PC-3 (cell line): ENCODE data around the gene RNASE13. TPM values are rescaled to one million over a fixed set of nuclear protein-coding genes. Genes with fewer than 3 reads are reported as not detected.

Experiments
- ATAC-seq: fragments of 200-7000 bp; cut with Tn5 transposase; 2 replicates; pipeline ENCODE4 v1.9.1; 2020; ENCODE audit warnings: mild to moderate bottlenecking, moderate library complexity
- BruUV-seq: library from RNA; stranded (reverse); fragments of 400-500 nt; replicated peaks from 2 replicates; lab custom pipeline; 2021; lab: Mats Ljungman, UMichigan
- CTCF ChIA-PET: fragments of 300-600 bp; sonication (Branson Sonifier 250); formaldehyde crosslinking; loops from one replicate; lab custom pipeline; 2022; ENCODE audit warnings: antibody characterized with exemption; lab: Charles Lee
- POLR2A ChIA-PET: fragments of 300-600 bp; sonication (Branson Sonifier 250); formaldehyde crosslinking; loops from one replicate; lab custom pipeline; 2022; ENCODE audit warnings: antibody characterized with exemption; ENCODE audit not compliant: unreplicated experiment; lab: Charles Lee
- DNase-seq: peaks from one replicate; pipeline ENCODE4 v3.0.0-alpha.2; 2015
- H2AFZ ChIP-seq: fragments of 300-600 bp; sonication (generic); 2 replicates; pipeline ENCODE4 v1.6.0; 2016; ENCODE audit warnings: antibody characterized with exemption, low read length
- H3F3A ChIP-seq: fragments of 300-600 bp; sonication (generic); one replicate; pipeline ENCODE4 v1.6.0; 2017; ENCODE audit warnings: antibody characterized with exemption, low read length, control low read depth, mild to moderate bottlenecking; ENCODE audit not compliant: unreplicated experiment
- H3K27ac ChIP-seq: fragments of 300-600 bp; sonication (generic); 2 replicates; pipeline ENCODE4 v1.5.1; 2016; ENCODE audit warnings: mild to moderate bottlenecking, low read length
- H3K27me3 ChIP-seq: fragments of 300-600 bp; sonication (generic); 2 replicates; pipeline ENCODE4 v1.6.1; 2016; ENCODE audit warnings: low read length, mixed read lengths
- H3K36me3 ChIP-seq: fragments of 300-600 bp; sonication (generic); 2 replicates; pipeline ENCODE4 v1.6.1; 2016; ENCODE audit warnings: low read depth, mixed run types, low read length, mixed read lengths
- H3K4me1 ChIP-seq: fragments of 300-600 bp; sonication (generic); 2 replicates; pipeline ENCODE4 v1.5.1; 2016; ENCODE audit warnings: low read length; ENCODE audit not compliant: insufficient read depth
- H3K4me2 ChIP-seq: fragments of 300-600 bp; sonication (generic); 2 replicates; pipeline ENCODE4 v1.6.0; 2016; ENCODE audit warnings: low read length
- H3K4me3 ChIP-seq: fragments of 300-600 bp; sonication (generic); 2 replicates; pipeline ENCODE4 v1.5.1; 2016; ENCODE audit warnings: mild to moderate bottlenecking, low read length, mixed read lengths
- H3K79me2 ChIP-seq: fragments of 300-600 bp; sonication (generic); 2 replicates; pipeline ENCODE4 v1.6.1; 2017; ENCODE audit warnings: low read length, mixed read lengths
- H3K9ac ChIP-seq: fragments of 300-600 bp; sonication (generic); 2 replicates; pipeline ENCODE4 v1.6.0; 2016; ENCODE audit warnings: mild to moderate bottlenecking, low read length
- H3K9me2 ChIP-seq: fragments of 300-600 bp; sonication (generic); replicated peaks from 2 replicates; pipeline ENCODE4 v1.6.1; 2016; ENCODE audit warnings: mixed run types, low read length, mixed read lengths
- H3K9me3 ChIP-seq: fragments of 300-600 bp; sonication (generic); 2 replicates; pipeline ENCODE4 v1.6.1; 2016; ENCODE audit warnings: low read length, mixed read lengths
- H4K20me1 ChIP-seq: fragments of 300-600 bp; sonication (generic); 2 replicates; pipeline ENCODE4 v1.6.1; 2016; ENCODE audit warnings: low read length, mixed read lengths
- EZH2 ChIP-seq: fragments of 300-600 bp; sonication (generic); IDR thresholded peaks from one replicate; pipeline ENCODE4 v1.6.1; 2017; ENCODE audit warnings: antibody characterized with exemption, mild to moderate bottlenecking, low read length; ENCODE audit not compliant: unreplicated experiment
- EZH2phosphoT487 ChIP-seq: fragments of 300-600 bp; sonication (generic); IDR thresholded peaks from 2 replicates; pipeline ENCODE4 v1.6.1; 2018; ENCODE audit warnings: mild to moderate bottlenecking, antibody characterized with exemption, low read length, borderline replicate concordance
- intact Hi-C: fragments of 100-400 bp; cut with micrococcal nuclease; formaldehyde crosslinking; loops from 2 replicates; pipeline ENCODE4 v1.9.0; 2023
- total RNA-seq: library from RNA; depleted of rRNA; stranded (reverse); fragments of >200 nt; gene quantifications from 2 replicates; pipeline ENCODE4 v1.2.3, GENCODE V29; 2014
- TF ChIP-seq, protein P1 (sequence below): fragments of 300-600 bp; sonication (generic); conservative IDR thresholded peaks from 2 replicates; pipeline ENCODE4 v1.5.1; 2017; ENCODE audit warnings: antibody characterized with exemption, low read depth, mild to moderate bottlenecking, low read length

RNASE13 gene
- total RNA-seq, 1 experiment from 2014 or later: not detected

GRCh38 chr14:21040370-21040925 lies 5.8 kb upstream of the RNASE13 start:
- no peaks in the 10 kb centered on the region for H3K9me3 ChIP-seq
- H3K27me3 ChIP-seq: peaks cover 39% of the 10 kb centered on the region
- intact Hi-C loops: loop anchor here (1.0 to 5.0 kb wide), 3 partner anchors 26 to 343 kb away; no protein-coding TSS in a partner anchor
- no peak for ATAC-seq
- no peak overlapping the region for H3K27ac ChIP-seq
- H3K36me3 ChIP-seq: no peaks in the 10 kb centered on the region
- H3F3A ChIP-seq: no peaks in the 10 kb centered on the region
- H3K9ac ChIP-seq: no peak overlapping the region
- DNase-seq: no peak
- ChIA-PET POLR2A (no interaction called here), CTCF (interaction anchor here (0.7 to 1.5 kb wide), 3 partner anchors 26 to 192 kb away, joined by 3 to 17 read pairs (median 4); no protein-coding TSS in a partner anchor)
- no peak overlapping the region for H3K4me2 ChIP-seq
- H3K4me1 ChIP-seq: no peaks in the 10 kb centered on the region
- H2AFZ ChIP-seq: no peak overlapping the region
- H4K20me1 ChIP-seq: no peaks in the 10 kb centered on the region
- H3K79me2 ChIP-seq: no peaks in the 10 kb centered on the region
- H3K9me2 ChIP-seq: no peaks in the 10 kb centered on the region
- TF ChIP-seq EZH2 (no peak), EZH2phosphoT487 (no peak)
- TF ChIP-seq, protein P1, sequence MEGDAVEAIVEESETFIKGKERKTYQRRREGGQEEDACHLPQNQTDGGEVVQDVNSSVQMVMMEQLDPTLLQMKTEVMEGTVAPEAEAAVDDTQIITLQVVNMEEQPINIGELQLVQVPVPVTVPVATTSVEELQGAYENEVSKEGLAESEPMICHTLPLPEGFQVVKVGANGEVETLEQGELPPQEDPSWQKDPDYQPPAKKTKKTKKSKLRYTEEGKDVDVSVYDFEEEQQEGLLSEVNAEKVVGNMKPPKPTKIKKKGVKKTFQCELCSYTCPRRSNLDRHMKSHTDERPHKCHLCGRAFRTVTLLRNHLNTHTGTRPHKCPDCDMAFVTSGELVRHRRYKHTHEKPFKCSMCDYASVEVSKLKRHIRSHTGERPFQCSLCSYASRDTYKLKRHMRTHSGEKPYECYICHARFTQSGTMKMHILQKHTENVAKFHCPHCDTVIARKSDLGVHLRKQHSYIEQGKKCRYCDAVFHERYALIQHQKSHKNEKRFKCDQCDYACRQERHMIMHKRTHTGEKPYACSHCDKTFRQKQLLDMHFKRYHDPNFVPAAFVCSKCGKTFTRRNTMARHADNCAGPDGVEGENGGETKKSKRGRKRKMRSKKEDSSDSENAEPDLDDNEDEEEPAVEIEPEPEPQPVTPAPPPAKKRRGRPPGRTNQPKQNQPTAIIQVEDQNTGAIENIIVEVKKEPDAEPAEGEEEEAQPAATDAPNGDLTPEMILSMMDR: no peak
- H3K4me3 ChIP-seq: no peak overlapping the region
- BruUV-seq: no TSS peak

- Histone ChIP-seq H3K79me2 (no peaks in the 10 kb centered on the region), H3K36me3 (no peaks in the 10 kb centered on the region), H3K27me3 (peaks cover 39% of the 10 kb centered on the region), H3K4me2 (no peak overlapping the region), H3K9me3 (no peaks in the 10 kb centered on the region), H4K20me1 (no peaks in the 10 kb centered on the region), H3K9me2 (no peaks in the 10 kb centered on the region), H3K27ac (no peak overlapping the region), H3K9ac (no peak overlapping the region), H3F3A (no peaks in the 10 kb centered on the region), H2AFZ (no peak overlapping the region), H3K4me3 (no peak overlapping the region), H3K4me1 (no peaks in the 10 kb centered on the region)
- ChIA-PET POLR2A (no interaction called here), CTCF (interaction anchor here (0.7 to 1.5 kb wide), 3 partner anchors 25 to 191 kb away, joined by 3 to 17 read pairs (median 4); no protein-coding TSS in a partner anchor)
- ATAC-seq (peak; percentile 83), DNase-seq (peak; percentile 62)
- TF ChIP-seq EZH2phosphoT487: no peak
- TF ChIP-seq, protein P1: peak; percentile 67
- no TSS peak for BruUV-seq
- intact Hi-C loops: loop anchor here (1.0 to 5.0 kb wide), 3 partner anchors 25 to 342 kb away; no protein-coding TSS in a partner anchor
Observed at GRCh38 chr14:21039585-21040369, 5.2 kb upstream of the RNASE13 start.
